Fibroblast of lung (primary cell): ENCODE measurements around the gene ZDHHC22. TPM values are rescaled to one million over a fixed set of nuclear protein-coding genes. Genes with fewer than 3 reads are reported as not detected.

ENCODE experiments used
- DNase-seq, 2 donors: peaks; one replicate each; pipeline versions ENCODE4 v3.0.0 to v3.0.0-alpha.2; 2010; ENCODE audit warnings: low read depth in 2 of 2
- H2AFZ ChIP-seq: 2 replicates; pipeline ENCODE4 v1.5.1; 2012; ENCODE audit warnings: low read length, control low read depth, inconsistent platforms
- H3K27ac ChIP-seq: 2 replicates; pipeline ENCODE4 v1.5.1; 2011; ENCODE audit warnings: low read length, control low read depth; ENCODE audit not compliant: insufficient read depth
- H3K27me3 ChIP-seq: 2 replicates; pipeline ENCODE4 v1.5.1; 2011; ENCODE audit warnings: mild to moderate bottlenecking, low read length; ENCODE audit not compliant: control insufficient read depth, insufficient read depth
- H3K36me3 ChIP-seq: 2 replicates; pipeline ENCODE4 v1.5.1; 2011; ENCODE audit warnings: low read length; ENCODE audit not compliant: control insufficient read depth, insufficient read depth
- H3K4me1 ChIP-seq: 2 replicates; pipeline ENCODE4 v1.5.1; 2011; ENCODE audit warnings: low read length; ENCODE audit not compliant: control insufficient read depth, insufficient read depth; ENCODE audit errors: extremely low read depth
- H3K4me2 ChIP-seq: 2 replicates; pipeline ENCODE4 v1.5.1; 2011; ENCODE audit warnings: low read length, control low read depth; ENCODE audit not compliant: insufficient read depth; ENCODE audit errors: extremely low read depth
- H3K4me3 ChIP-seq, 4 experiments: fragments of 200-600 bp in 1 of 4; sonication (generic) in 1 of 4; replicated peaks in 1 of 4; 2 replicates each; pipeline ENCODE4 v1.5.1; 2011 to 2016; ENCODE audit warnings: low read length in 4 of 4, low read depth in 3 of 4, mild to moderate bottlenecking in 3 of 4, control low read depth in 2 of 4, inconsistent platforms in 1 of 4, mixed read lengths in 1 of 4; ENCODE audit not compliant: insufficient read depth in 1 of 4; ENCODE audit errors: control extremely low read depth in 1 of 4
- H3K79me2 ChIP-seq: 2 replicates; pipeline ENCODE4 v1.5.1; 2012; ENCODE audit warnings: mild to moderate bottlenecking, low read length, inconsistent platforms; ENCODE audit not compliant: control insufficient read depth, insufficient read depth
- H3K9ac ChIP-seq: 2 replicates; pipeline ENCODE4 v1.5.1; 2011; ENCODE audit warnings: mild to moderate bottlenecking, low read length, control low read depth; ENCODE audit not compliant: insufficient read depth
- H3K9me3 ChIP-seq: 2 replicates; pipeline ENCODE4 v1.5.1; 2012; ENCODE audit warnings: low read depth, low read length; ENCODE audit not compliant: control insufficient read depth, insufficient read depth
- H4K20me1 ChIP-seq: 2 replicates; pipeline ENCODE4 v1.5.1; 2011; ENCODE audit warnings: low read length; ENCODE audit not compliant: control insufficient read depth, insufficient read depth; ENCODE audit errors: extremely low read depth
- CTCF ChIP-seq, 2 donors: IDR thresholded peaks in 1 of 2; conservative IDR thresholded peaks in 1 of 2; 1 replicate in 1 of 2; 2 replicates in 1 of 2; pipeline ENCODE4 v1.5.1; 2011 to 2012; ENCODE audit warnings: low read length in 2 of 2, control low read depth in 1 of 2, inconsistent platforms in 1 of 2, low read depth in 1 of 2, mild to moderate bottlenecking in 1 of 2
- EZH2 ChIP-seq: IDR thresholded peaks from 2 replicates; pipeline ENCODE4 v1.5.1; 2012; ENCODE audit warnings: low read length, control low read depth, mild to moderate bottlenecking; ENCODE audit errors: missing control alignments
- polyA plus RNA-seq, 2 donors: library from polyadenylated mRNA; depleted of rRNA in 1 of 2; stranded (reverse) in 1 of 2; unstranded in 1 of 2; fragments of >200 nt; gene quantifications; 2 replicates each; pipeline ENCODE4 v1.2.1, GENCODE V29; 2011 to 2012; ENCODE audit warnings: missing spikeins in 1 of 2
- total RNA-seq: library from RNA; depleted of rRNA; stranded (reverse); fragments of >200 nt; gene quantifications from 2 replicates; pipeline ENCODE4 v1.2.1, GENCODE V29; 2014

ZDHHC22 gene
- total and polyA plus RNA-seq, 2 donors (not counting 1 experiment from before 2014, with no cell fraction given) = not detected

- no peaks in the 10 kb centered on the region for H3K79me2 ChIP-seq
- no peak overlapping the region for H3K4me2 ChIP-seq
- H4K20me1 ChIP-seq = no peaks in the 10 kb centered on the region
- no peak for TF ChIP-seq CTCF (conservative IDR thresholded peaks at IDR 0.05 in 1 of 2, IDR thresholded peaks at IDR 0.05 in 1 of 2; ENCODE audit: low read depth in 1 of 2, low read length in 2 of 2)
- TF ChIP-seq EZH2 = no peak
- H3K9me3 ChIP-seq = no peaks in the 10 kb centered on the region
- H3K27me3 ChIP-seq = peaks cover under 1% of the 10 kb centered on the region
- peak; percentile 22 to 42 for DNase-seq
- no peaks in the 10 kb centered on the region for H3K4me1 ChIP-seq
- H3K36me3 ChIP-seq = no peaks in the 10 kb centered on the region
- H2AFZ ChIP-seq = no peak overlapping the region
- no peak overlapping the region for H3K9ac ChIP-seq
- H3K4me3 ChIP-seq = no peak overlapping the region
- no peak overlapping the region for H3K27ac ChIP-seq
These were observed 10.5 kb upstream of the ZDHHC22 start for GRCh38 chr14:77151918-77152588.

- H4K20me1 ChIP-seq = no peaks in the 10 kb centered on the region
- H3K27me3 ChIP-seq = peaks cover 8% of the 10 kb centered on the region
- H3K4me3 ChIP-seq = no peak overlapping the region
- H3K4me1 ChIP-seq = no peaks in the 10 kb centered on the region
- no peak overlapping the region for H2AFZ ChIP-seq
- H3K79me2 ChIP-seq = no peaks in the 10 kb centered on the region
- TF ChIP-seq CTCF (conservative IDR thresholded peaks at IDR 0.05 in 1 of 2, IDR thresholded peaks at IDR 0.05 in 1 of 2; ENCODE audit: low read depth in 1 of 2, low read length in 2 of 2) (peak; percentile 53 to 54), EZH2 (no peak)
- H3K4me2 ChIP-seq = no peak overlapping the region
- no peak overlapping the region for H3K9ac ChIP-seq
- no peak for DNase-seq
- H3K36me3 ChIP-seq = no peaks in the 10 kb centered on the region
- H3K9me3 ChIP-seq = no peaks in the 10 kb centered on the region
- H3K27ac ChIP-seq = no peak overlapping the region
These were observed 9.7 kb upstream of the ZDHHC22 start for GRCh38 chr14:77151245-77151644.

- Histone ChIP-seq H3K27me3 (peaks cover 19% of the 10 kb centered on the region), H3K4me2 (no peak overlapping the region), H3K36me3 (no peaks in the 10 kb centered on the region), H3K27ac (no peak overlapping the region), H3K4me3 (no peak overlapping the region), H2AFZ (no peak overlapping the region), H3K9ac (no peak overlapping the region), H3K79me2 (no peaks in the 10 kb centered on the region), H3K9me3 (no peaks in the 10 kb centered on the region), H3K4me1 (no peaks in the 10 kb centered on the region), H4K20me1 (no peaks in the 10 kb centered on the region)
- DNase-seq = no peak
- TF ChIP-seq EZH2 (no peak), CTCF (conservative IDR thresholded peaks at IDR 0.05 in 1 of 2, IDR thresholded peaks at IDR 0.05 in 1 of 2; ENCODE audit: low read depth in 1 of 2, low read length in 2 of 2) (no peak)
These were observed 7.1 kb upstream of the ZDHHC22 start for GRCh38 chr14:77148510-77149231.
